Thyroid gland (tissue), 4 donors: ENCODE measurements around the gene SPEM3. TPM values are rescaled to one million over a fixed set of nuclear protein-coding genes. Genes with fewer than 3 reads are reported as not detected.
A peak's percentile ranks its signal among the peaks of the same experiment; 100 is the strongest.

Experiments used
- DNase-seq, 2 donors: peaks; one replicate each; pipeline ENCODE4 v3.0.0-alpha.2; 2019
- H3K27ac ChIP-seq, 3 donors: fragments of 200-600 bp; sonication (generic); 1 replicate in 2 of 3; 2 replicates in 1 of 3; pipeline ENCODE4 v1.5.1; 2016 to 2019; ENCODE audit warnings: mild to moderate bottlenecking in 1 of 3, moderate library complexity in 1 of 3
- H3K27me3 ChIP-seq: fragments of 200-600 bp; sonication (generic); one replicate; pipeline ENCODE4 v1.5.1; 2019
- H3K36me3 ChIP-seq, 2 donors: fragments of 200-600 bp; sonication (generic); one replicate each; pipeline ENCODE4 v1.5.1; 2016 to 2019
- H3K4me1 ChIP-seq, 2 donors: fragments of 200-600 bp; sonication (generic); one replicate each; pipeline ENCODE4 v1.5.1; 2017 to 2019
- H3K4me3 ChIP-seq, 3 donors: fragments of 200-600 bp; sonication (generic); replicated peaks in 1 of 3; 1 replicate in 2 of 3; 2 replicates in 1 of 3; pipeline ENCODE4 v1.5.1; 2016; ENCODE audit warnings: mild to moderate bottlenecking in 1 of 3
- H3K9me3 ChIP-seq: fragments of 200-600 bp; sonication (generic); one replicate; pipeline ENCODE4 v1.5.1; 2017
- CTCF ChIP-seq, 6 experiments: fragments of 200-600 bp in 3 of 6; fragments of 450-650 bp in 3 of 6; sonication (generic) in 3 of 6; IDR thresholded peaks; one replicate each; pipeline ENCODE4 v1.5.1; 2016 to 2019; ENCODE audit warnings: antibody characterized with exemption in 6 of 6, mild to moderate bottlenecking in 2 of 6, inconsistent platforms in 1 of 6, moderate library complexity in 1 of 6
- POLR2A ChIP-seq, 2 donors: fragments of 450-650 bp; IDR thresholded peaks; one replicate each; pipeline ENCODE4 v1.6.1; 2017; ENCODE audit warnings: antibody characterized with exemption in 2 of 2, mild to moderate bottlenecking in 2 of 2, moderate library complexity in 1 of 2
- WGBS, 2 donors: methylation state at CpG; one replicate each; pipeline ENCODE4 v1.1.5; 2017; 5-methylcytosine and 5-hydroxymethylcytosine counted together
- intact Hi-C: fragments of 100-400 bp; cut with DNase I; formaldehyde crosslinking; loops from one replicate; pipeline ENCODE4 v1.15.1; 2023
- total RNA-seq, 4 donors: library from RNA; depleted of rRNA; stranded (reverse); fragments of >200 nt; gene quantifications; one replicate each; pipeline ENCODE4 v1.2.3, GENCODE V29; 2016

The SPEM3 gene
- total RNA-seq, 4 donors from 2014 or later: not detected

DNA sequence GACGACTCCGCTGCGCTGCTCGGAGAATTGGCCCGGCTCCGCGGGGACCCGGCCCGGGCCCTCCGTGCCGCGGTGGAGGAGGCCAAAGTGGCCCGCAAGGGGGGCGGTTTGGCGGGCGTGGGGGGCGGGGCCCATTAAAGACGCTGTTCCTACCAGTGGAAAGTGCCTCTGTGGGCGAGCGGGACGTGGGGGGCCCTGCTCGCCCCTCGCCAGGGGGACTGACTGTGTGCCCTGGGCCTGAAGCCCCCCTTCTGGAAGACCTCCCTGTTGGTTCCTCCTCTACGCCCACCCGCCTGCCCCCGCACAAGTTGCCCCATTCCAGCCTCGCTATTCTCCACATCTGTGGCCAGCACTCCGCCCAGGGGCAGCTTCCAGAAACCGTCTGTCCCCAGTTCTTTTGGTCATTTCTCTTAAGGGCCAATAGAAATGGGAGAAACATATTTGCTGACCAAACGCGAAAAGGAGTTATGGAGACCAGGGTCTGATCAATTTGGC is 8.8 kb downstream of the SPEM3 start:
- DNase-seq: peak in 1 of 2 donors; percentile 11
- 50 to 51% methylated on average over 10 to 13 of the region's 31 CpGs for WGBS, 2 donors
- TF ChIP-seq CTCF (IDR thresholded peaks at IDR 0.05) (no peak), POLR2A (IDR thresholded peaks at IDR 0.05) (no peak)
- Histone ChIP-seq H3K4me1 (peaks cover 31 to 51% of the 10 kb centered on the region in 2 donors), H3K27ac (peak overlapping the region; percentile 48 to 67 (median 63)), H3K9me3 (no peaks in the 10 kb centered on the region), H3K27me3 (no peaks in the 10 kb centered on the region), H3K4me3 (peak overlapping the region in 1 of 3 donors; percentile 38), H3K36me3 (no peaks in the 10 kb centered on the region)
- intact Hi-C loops: loop anchor here (5.0 kb wide), 2 partner anchors 85 to 125 kb away; partner anchors contain the start of genes KCTD11 and SENP3

DNA sequence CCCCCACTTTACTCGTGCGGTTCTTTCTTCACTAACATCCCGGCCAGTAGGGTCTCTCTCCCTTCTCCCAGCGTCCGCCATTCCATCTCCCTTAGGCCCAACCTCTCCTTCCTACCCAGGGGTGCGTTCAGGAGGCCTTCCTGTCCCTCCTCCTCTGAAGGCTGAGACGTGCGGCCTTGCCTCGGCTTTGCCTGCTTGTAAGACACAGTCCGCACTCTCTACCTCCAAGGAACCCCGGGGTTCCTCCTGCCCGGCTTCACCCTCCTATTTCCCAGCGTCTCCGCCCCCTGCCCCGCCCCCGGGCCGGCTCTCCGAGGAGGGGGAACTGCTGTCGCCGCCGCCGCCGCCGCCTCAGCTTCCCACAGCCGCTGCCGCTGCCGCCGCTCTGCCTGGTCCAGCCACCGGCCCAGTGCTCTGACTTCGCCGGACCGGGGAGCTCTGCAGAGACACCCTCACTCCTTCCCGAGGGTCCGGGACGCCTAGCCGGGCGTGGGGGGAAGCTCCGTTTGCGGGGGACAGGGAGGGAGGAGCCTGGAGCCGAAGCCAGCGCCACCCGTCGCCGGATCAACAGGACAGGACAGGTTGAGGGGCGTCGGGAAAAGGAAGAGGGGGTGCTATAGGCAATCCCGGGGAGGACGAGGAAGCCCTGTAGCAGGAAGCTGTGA is 9.4 kb downstream of the SPEM3 start:
- H3K36me3 ChIP-seq: no peaks in the 10 kb centered on the region
- intact Hi-C loops: loop anchor here (5.0 kb wide), 2 partner anchors 86 to 124 kb away; partner anchors contain the start of genes KCTD11 and SENP3
- H3K27ac ChIP-seq: peak overlapping the region; percentile 48 to 67 (median 63)
- H3K9me3 ChIP-seq: no peaks in the 10 kb centered on the region
- peaks cover 31 to 51% of the 10 kb centered on the region in 2 donors for H3K4me1 ChIP-seq
- TF ChIP-seq POLR2A (IDR thresholded peaks at IDR 0.05) (peak in 1 of 2 donors; percentile 57), CTCF (IDR thresholded peaks at IDR 0.05) (no peak)
- peak; percentile 80 to 82 for DNase-seq
- WGBS, 2 donors: 10% methylated on average over 43 to 46 of the region's 48 CpGs
- no peaks in the 10 kb centered on the region for H3K27me3 ChIP-seq
- H3K4me3 ChIP-seq: peak overlapping the region in 2 of 3 donors; percentile 25 to 38

DNA sequence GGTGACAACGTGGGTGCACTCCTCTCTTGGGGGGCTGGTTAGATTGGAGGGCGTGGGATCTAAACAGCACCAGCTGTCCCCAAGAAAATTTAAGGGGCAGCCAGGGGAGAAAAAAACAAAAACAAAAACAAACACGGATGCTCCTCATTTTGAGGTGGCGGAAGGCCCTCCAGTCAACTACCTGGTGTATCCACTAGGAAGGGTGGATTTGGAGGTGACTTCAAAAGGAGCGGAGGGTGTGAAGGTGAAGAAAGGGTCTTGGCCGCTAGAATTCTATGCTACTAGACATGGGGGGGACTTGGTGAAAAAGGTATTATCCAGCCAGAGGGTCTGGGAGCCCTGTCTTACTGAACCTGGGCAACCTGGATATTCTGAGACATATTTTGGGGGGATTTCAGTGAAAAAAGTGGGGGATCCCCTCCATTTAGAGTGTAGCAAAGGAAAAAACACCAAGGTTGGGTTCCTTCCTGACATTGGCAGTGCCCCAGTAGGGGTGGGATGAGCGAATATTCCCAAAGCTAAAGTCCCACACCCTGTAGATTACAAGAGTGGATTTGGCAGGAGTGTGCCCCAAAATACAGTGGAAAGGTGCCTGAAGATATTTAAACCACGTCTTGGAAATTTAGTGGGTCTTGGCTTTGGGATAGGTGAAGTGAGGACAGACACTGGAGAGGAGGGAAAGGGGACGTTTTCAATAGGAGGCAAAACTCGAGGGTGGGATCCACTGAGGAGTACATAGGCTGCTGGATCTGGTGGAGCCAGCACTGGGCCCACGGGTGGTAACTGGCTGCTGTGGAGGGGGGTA is 10.2 kb downstream of the SPEM3 start:
- Histone ChIP-seq H3K27me3 (no peaks in the 10 kb centered on the region), H3K4me3 (peak overlapping the region in 1 of 3 donors; percentile 51), H3K9me3 (no peaks in the 10 kb centered on the region), H3K4me1 (peaks cover 31 to 51% of the 10 kb centered on the region in 2 donors), H3K36me3 (no peaks in the 10 kb centered on the region), H3K27ac (peak overlapping the region in 1 of 3 donors; percentile 63)
- TF ChIP-seq CTCF (IDR thresholded peaks at IDR 0.05) (no peak), POLR2A (IDR thresholded peaks at IDR 0.05) (no peak)
- WGBS, 2 donors: 41 to 44% methylated on average over 11 of the region's 11 CpGs
- intact Hi-C loops: loop anchor here (5.0 kb wide), 2 partner anchors 87 to 123 kb away; partner anchors contain the start of genes KCTD11 and SENP3
- DNase-seq: no peak

GRCh38 chr17:7439462-7440112 is 10.9 kb downstream of the SPEM3 start, which contains the start of gene FGF11:
FGF11 (plus strand) TSS chr17:7439512; CDS start chr17:7439621, 109 bp downstream.
- H3K4me1 ChIP-seq: peaks cover 31 to 53% of the 10 kb centered on the region in 2 donors
- H3K27me3 ChIP-seq: no peaks in the 10 kb centered on the region
- intact Hi-C loops: loop anchor here (5.0 kb wide), 3 partner anchors 38 to 123 kb away; partner anchors contain the start of genes KCTD11, SENP3 and ZBTB4
- 2% methylated on average over 14 to 23 of the region's 50 CpGs for WGBS, 2 donors
- H3K9me3 ChIP-seq: no peaks in the 10 kb centered on the region
- H3K36me3 ChIP-seq: no peaks in the 10 kb centered on the region
- DNase-seq: peak; percentile 19 to 24
- H3K4me3 ChIP-seq: peak within 1 kb of the TSS in 2 of 3 donors; percentile 42 to 51
- no peak for TF ChIP-seq CTCF (IDR thresholded peaks at IDR 0.05)
- TF ChIP-seq POLR2A (IDR thresholded peaks at IDR 0.05): no peak
- peak within 1 kb of the TSS in 2 of 3 donors; percentile 69 to 82 for H3K27ac ChIP-seq
